ENCODE measurements around the gene BMI1.

DNA sequence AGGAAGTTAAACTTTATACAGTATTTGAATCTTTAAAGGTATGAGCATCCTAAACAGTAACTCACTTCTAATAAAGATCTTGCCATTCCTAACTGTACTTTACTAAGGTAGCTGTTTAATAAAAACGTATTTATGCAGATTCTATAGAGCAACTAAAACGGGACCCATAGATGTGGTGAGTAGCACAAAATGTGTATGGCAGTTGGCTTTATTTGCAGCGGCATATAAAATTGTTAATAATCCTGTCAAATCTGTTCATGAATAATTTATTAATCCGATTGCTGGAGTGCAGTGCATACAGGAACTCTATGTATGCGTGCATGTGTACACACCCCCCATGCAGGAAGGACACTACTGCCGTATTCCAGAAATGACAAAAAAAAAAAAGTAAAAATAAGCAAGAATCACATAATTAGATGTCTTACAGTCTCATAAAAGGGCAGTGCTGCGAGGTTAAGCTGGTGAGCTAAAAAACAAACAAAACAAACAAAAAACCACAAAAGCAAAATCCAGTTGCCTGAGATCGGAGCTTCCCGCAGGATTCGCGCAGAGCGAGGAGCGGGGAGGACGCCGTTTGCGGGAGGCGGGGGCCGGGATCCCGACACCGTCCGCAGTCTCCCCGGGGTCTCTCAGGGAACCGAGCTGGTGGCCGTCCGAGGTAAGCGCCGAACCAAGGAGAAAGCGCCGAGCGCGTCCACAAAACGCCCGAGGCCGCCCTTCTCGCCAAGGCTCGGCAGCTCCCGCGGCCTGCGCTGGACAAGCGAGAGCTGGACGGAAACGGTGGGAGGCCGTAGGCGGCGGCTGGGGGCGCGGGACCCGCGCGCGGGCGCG, 5.2 kb upstream of the BMI1 start:
- TF ChIP-seq, protein P1, sequence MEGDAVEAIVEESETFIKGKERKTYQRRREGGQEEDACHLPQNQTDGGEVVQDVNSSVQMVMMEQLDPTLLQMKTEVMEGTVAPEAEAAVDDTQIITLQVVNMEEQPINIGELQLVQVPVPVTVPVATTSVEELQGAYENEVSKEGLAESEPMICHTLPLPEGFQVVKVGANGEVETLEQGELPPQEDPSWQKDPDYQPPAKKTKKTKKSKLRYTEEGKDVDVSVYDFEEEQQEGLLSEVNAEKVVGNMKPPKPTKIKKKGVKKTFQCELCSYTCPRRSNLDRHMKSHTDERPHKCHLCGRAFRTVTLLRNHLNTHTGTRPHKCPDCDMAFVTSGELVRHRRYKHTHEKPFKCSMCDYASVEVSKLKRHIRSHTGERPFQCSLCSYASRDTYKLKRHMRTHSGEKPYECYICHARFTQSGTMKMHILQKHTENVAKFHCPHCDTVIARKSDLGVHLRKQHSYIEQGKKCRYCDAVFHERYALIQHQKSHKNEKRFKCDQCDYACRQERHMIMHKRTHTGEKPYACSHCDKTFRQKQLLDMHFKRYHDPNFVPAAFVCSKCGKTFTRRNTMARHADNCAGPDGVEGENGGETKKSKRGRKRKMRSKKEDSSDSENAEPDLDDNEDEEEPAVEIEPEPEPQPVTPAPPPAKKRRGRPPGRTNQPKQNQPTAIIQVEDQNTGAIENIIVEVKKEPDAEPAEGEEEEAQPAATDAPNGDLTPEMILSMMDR (IDR thresholded peaks at IDR 0.05): no peak
- no peak for TF ChIP-seq ZFX (IDR thresholded peaks at IDR 0.05; ENCODE audit: borderline replicate concordance)
